ENCODE measurements around the gene AP3D1. TPM values are rescaled to one million over a fixed set of nuclear protein-coding genes. Genes with fewer than 3 reads are reported as not detected.

AP3D1 gene
- total and polyA plus RNA-seq, 9 of the 15 experiments (the other 6 are each of a cell fraction or from before 2014, with no cell fraction given) = 1.2 to 86.1 (median 35.9) TPM

- no peak for TF ChIP-seq ZNF324 (CRISPR knock-in tag; IDR thresholded peaks at IDR 0.05)
- no peak for TF ChIP-seq E2F3 (CRISPR knock-in tag; IDR thresholded peaks at IDR 0.05)
- TF ChIP-seq ARID3A (IDR thresholded peaks at IDR 0.05; ENCODE audit: borderline replicate concordance, low read depth, low read length) = no peak
- peak; percentile 82 for TF ChIP-seq CXXC5 (CRISPR knock-in tag; IDR thresholded peaks at IDR 0.05)
- no peak for TF ChIP-seq ZNF77 (CRISPR knock-in tag; IDR thresholded peaks at IDR 0.05)
- TF ChIP-seq NFXL1 (CRISPR knock-in tag; IDR thresholded peaks at IDR 0.05) = no peak
- no peak for TF ChIP-seq DNMT1 (IDR thresholded peaks at IDR 0.05)
- TF ChIP-seq, protein P1, sequence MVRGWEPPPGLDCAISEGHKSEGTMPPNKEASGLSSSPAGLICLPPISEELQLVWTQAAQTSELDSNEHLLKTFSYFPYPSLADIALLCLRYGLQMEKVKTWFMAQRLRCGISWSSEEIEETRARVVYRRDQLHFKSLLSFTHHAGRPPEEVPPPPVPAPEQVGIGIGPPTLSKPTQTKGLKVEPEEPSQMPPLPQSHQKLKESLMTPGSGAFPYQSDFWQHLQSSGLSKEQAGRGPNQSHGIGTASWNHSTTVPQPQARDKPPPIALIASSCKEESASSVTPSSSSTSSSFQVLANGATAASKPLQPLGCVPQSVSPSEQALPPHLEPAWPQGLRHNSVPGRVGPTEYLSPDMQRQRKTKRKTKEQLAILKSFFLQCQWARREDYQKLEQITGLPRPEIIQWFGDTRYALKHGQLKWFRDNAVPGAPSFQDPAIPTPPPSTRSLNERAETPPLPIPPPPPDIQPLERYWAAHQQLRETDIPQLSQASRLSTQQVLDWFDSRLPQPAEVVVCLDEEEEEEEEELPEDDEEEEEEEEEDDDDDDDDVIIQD (CRISPR knock-in tag; IDR thresholded peaks at IDR 0.05) = no peak
- TF ChIP-seq SRSF9 (IDR thresholded peaks at IDR 0.05; ENCODE audit: borderline replicate concordance, low read depth, low read length) = no peak
- 0 out of 2 replicates have a peak, but pooled peaks have one; percentile 42 for TF ChIP-seq POLR2AphosphoS5 (IDR thresholded peaks at IDR 0.05; ENCODE audit: control insufficient read depth, insufficient read depth, low read depth, low read length)
- no peak for TF ChIP-seq JUNB (CRISPR knock-in tag; conservative IDR thresholded peaks at IDR 0.05)
- TF ChIP-seq CHCHD3 (CRISPR knock-in tag; IDR thresholded peaks at IDR 0.05) = no peak
- TF ChIP-seq, protein P2, sequence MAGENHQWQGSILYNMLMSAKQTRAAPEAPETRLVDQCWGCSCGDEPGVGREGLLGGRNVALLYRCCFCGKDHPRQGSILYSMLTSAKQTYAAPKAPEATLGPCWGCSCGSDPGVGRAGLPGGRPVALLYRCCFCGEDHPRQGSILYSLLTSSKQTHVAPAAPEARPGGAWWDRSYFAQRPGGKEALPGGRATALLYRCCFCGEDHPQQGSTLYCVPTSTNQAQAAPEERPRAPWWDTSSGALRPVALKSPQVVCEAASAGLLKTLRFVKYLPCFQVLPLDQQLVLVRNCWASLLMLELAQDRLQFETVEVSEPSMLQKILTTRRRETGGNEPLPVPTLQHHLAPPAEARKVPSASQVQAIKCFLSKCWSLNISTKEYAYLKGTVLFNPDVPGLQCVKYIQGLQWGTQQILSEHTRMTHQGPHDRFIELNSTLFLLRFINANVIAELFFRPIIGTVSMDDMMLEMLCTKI (IDR thresholded peaks at IDR 0.05; ENCODE audit: partially characterized antibody) = no peak
- 0 out of 2 replicates have a peak, but pooled peaks have one; percentile 45 for TF ChIP-seq C11orf30 (IDR thresholded peaks at IDR 0.05; ENCODE audit: low read depth)
- peak; percentile 94; the same call in 1 of the 2 replicates for TF ChIP-seq ETS1 (conservative IDR thresholded peaks at IDR 0.05; ENCODE audit: control insufficient read depth, low read depth, low read length)
- no peak for TF ChIP-seq ZNF263 (CRISPR knock-in tag; IDR thresholded peaks at IDR 0.05; ENCODE audit: borderline replicate concordance)
- TF ChIP-seq, protein P3, sequence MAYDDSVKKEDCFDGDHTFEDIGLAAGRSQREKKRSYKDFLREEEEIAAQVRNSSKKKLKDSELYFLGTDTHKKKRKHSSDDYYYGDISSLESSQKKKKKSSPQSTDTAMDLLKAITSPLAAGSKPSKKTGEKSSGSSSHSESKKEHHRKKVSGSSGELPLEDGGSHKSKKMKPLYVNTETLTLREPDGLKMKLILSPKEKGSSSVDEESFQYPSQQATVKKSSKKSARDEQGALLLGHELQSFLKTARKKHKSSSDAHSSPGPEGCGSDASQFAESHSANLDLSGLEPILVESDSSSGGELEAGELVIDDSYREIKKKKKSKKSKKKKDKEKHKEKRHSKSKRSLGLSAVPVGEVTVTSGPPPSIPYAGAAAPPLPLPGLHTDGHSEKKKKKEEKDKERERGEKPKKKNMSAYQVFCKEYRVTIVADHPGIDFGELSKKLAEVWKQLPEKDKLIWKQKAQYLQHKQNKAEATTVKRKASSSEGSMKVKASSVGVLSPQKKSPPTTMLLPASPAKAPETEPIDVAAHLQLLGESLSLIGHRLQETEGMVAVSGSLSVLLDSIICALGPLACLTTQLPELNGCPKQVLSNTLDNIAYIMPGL (CRISPR knock-in tag; IDR thresholded peaks at IDR 0.05) = no peak
- TF ChIP-seq ZNF253 (CRISPR knock-in tag; conservative IDR thresholded peaks at IDR 0.05) = no peak
- TF ChIP-seq HDAC1 (IDR thresholded peaks at IDR 0.05) = peak in 1 of 2 experiments; percentile 100; a peak in 2 of 4 replicates
- peak; percentile 66 for TF ChIP-seq ZFX (CRISPR knock-in tag; IDR thresholded peaks at IDR 0.05)
Measured at GRCh38 chr19:2151339-2152229, at the start of gene AP3D1 (continued).
